K562 (cell line): ENCODE results near the gene LHCGR. TPM values are rescaled to one million over a fixed set of nuclear protein-coding genes. Genes with fewer than 3 reads are reported as not detected.

ENCODE experiments used
- ATAC-seq: fragments of 200-7000 bp; cut with Tn5 transposase; 3 replicates; pipeline ENCODE4 v1.9.1; 2020; ENCODE audit warnings: moderate library complexity
- BruUV-seq: library from RNA; stranded (reverse); fragments of 400-500 nt; replicated peaks from 2 replicates; lab custom pipeline; 2021; lab: Mats Ljungman, UMichigan
- CTCF ChIA-PET: fragments of 300-600 bp; formaldehyde crosslinking; extraction: SDS; loops from one replicate; lab custom pipeline; 2021; ENCODE audit warnings: low intra/inter-chr PET ratio; lab: Yijun Ruan, JAX
- POLR2A ChIA-PET: fragments of 300-600, 350-650 bp; sonication (Branson Sonifier 250); formaldehyde crosslinking; extraction: SDS; loops from one replicate; lab custom pipeline; 2021; ENCODE audit warnings: antibody characterized with exemption, inconsistent platforms; lab: Yijun Ruan, JAX
- DNase-seq, 4 experiments: peaks; one replicate each; pipeline versions ENCODE4 v3.0.0 to v3.0.0-alpha.2; 2011 to 2018; ENCODE audit warnings: low spot score in 3 of 4, mixed read lengths in 3 of 4; ENCODE audit errors: extremely low read depth in 1 of 4
- FAIRE-seq: peaks from 2 replicates; lab custom pipeline; 2011; peaks lifted over from hg19 to GRCh38; lab: Jason Lieb, UNC
- H2AFZ ChIP-seq: 2 replicates; pipeline ENCODE4 v1.6.0; 2011; ENCODE audit warnings: low read depth, low read length, control low read depth, inconsistent platforms
- H3K27ac ChIP-seq: fragments of 200-600 bp; 3 replicates; pipeline ENCODE4 v1.8.0; 2011; ENCODE audit warnings: low read depth, mild to moderate bottlenecking, control low read depth, inconsistent platforms, low read length, moderate library complexity, mixed read lengths; ENCODE audit errors: extremely low read depth
- H3K27me3 ChIP-seq, 2 experiments: fragments of 300-600 bp in 1 of 2; 2 replicates in 1 of 2; 3 replicates in 1 of 2; pipeline versions ENCODE4 v1.6.0 to v1.8.0; 2011; ENCODE audit warnings: inconsistent platforms in 2 of 2, low read length in 2 of 2, mild to moderate bottlenecking in 1 of 2, mixed read lengths in 1 of 2, moderate library complexity in 1 of 2; ENCODE audit not compliant: control insufficient read depth in 2 of 2, insufficient read depth in 2 of 2
- H3K36me3 ChIP-seq: fragments of 300-600 bp; 3 replicates; pipeline ENCODE4 v1.8.0; 2011; ENCODE audit warnings: mild to moderate bottlenecking, low read length, inconsistent platforms; ENCODE audit not compliant: control insufficient read depth, insufficient read depth
- H3K4me1 ChIP-seq, 2 experiments: fragments of 200-600 bp in 1 of 2; replicated peaks in 1 of 2; 2 replicates in 1 of 2; 3 replicates in 1 of 2; pipeline versions ENCODE4 v1.5.1 to v1.8.0; 2011; ENCODE audit warnings: inconsistent platforms in 2 of 2, low read length in 2 of 2, mild to moderate bottlenecking in 1 of 2, mixed read lengths in 1 of 2, moderate library complexity in 1 of 2; ENCODE audit not compliant: control insufficient read depth in 2 of 2, insufficient read depth in 2 of 2
- H3K4me2 ChIP-seq: 2 replicates; pipeline ENCODE4 v1.6.1; 2011; ENCODE audit warnings: low read length, control low read depth, inconsistent platforms, mixed read lengths; ENCODE audit not compliant: insufficient read depth
- H3K4me3 ChIP-seq: fragments of 200-600 bp; sonication (generic), shearing (Covaris generic); 2 replicates; pipeline ENCODE4 v1.5.1; 2016; ENCODE audit warnings: control low read depth, inconsistent platforms
- H3K79me2 ChIP-seq: fragments of 200-600 bp; 3 replicates; pipeline ENCODE4 v1.8.0; 2011; ENCODE audit warnings: low read length, inconsistent platforms; ENCODE audit not compliant: control insufficient read depth, insufficient read depth
- H3K9ac ChIP-seq, 2 experiments: 2 replicates each; pipeline versions ENCODE4 v1.6.0 to v1.6.1; 2011; ENCODE audit warnings: low read depth in 2 of 2, low read length in 2 of 2, control low read depth in 1 of 2, inconsistent platforms in 1 of 2, mild to moderate bottlenecking in 1 of 2, mixed read lengths in 1 of 2; ENCODE audit not compliant: insufficient read depth in 1 of 2
- H3K9me1 ChIP-seq: one replicate; pipeline ENCODE4 v1.6.0; 2011; ENCODE audit warnings: inconsistent platforms, mild to moderate bottlenecking, low read length, moderate library complexity; ENCODE audit not compliant: control insufficient read depth, insufficient read depth
- H3K9me3 ChIP-seq: replicated peaks from 2 replicates; pipeline ENCODE4 v1.5.1; 2011; ENCODE audit warnings: low read depth, low read length, inconsistent platforms; ENCODE audit not compliant: control insufficient read depth, insufficient read depth
- H4K20me1 ChIP-seq: replicated peaks from 2 replicates; pipeline ENCODE4 v1.6.1; 2011; ENCODE audit warnings: low read length, inconsistent platforms, mixed read lengths; ENCODE audit not compliant: control insufficient read depth, insufficient read depth
- ELF1 ChIP-seq: fragments of 200-800 bp; sonication (Bioruptor generic); IDR thresholded peaks from 2 replicates; pipeline ENCODE4 v1.6.1; 2016; ENCODE audit warnings: missing genetic modification characterization, missing compliant biosample characterization
- EP300 ChIP-seq: IDR thresholded peaks from 2 replicates; pipeline ENCODE4 v1.6.1; 2012; ENCODE audit warnings: low read length, improper control_type of control experiment
- NFRKB ChIP-seq: fragments of 450-650 bp; IDR thresholded peaks from 2 replicates; pipeline ENCODE4 v1.6.1; 2016; ENCODE audit warnings: low read depth
- SETDB1 ChIP-seq: IDR thresholded peaks from one replicate; pipeline ENCODE4 v1.6.1; 2012; ENCODE audit warnings: low read length, control low read depth, inconsistent platforms
- SIX5 ChIP-seq, 2 experiments: IDR thresholded peaks; 2 replicates each; pipeline ENCODE4 v1.6.1; 2011; ENCODE audit warnings: low read length in 2 of 2, borderline replicate concordance in 1 of 2, low read depth in 1 of 2, mild to moderate bottlenecking in 1 of 2, moderate library complexity in 1 of 2; ENCODE audit not compliant: insufficient read depth in 1 of 2
- STAT5A ChIP-seq: IDR thresholded peaks from 2 replicates; pipeline ENCODE4 v1.6.1; 2012; ENCODE audit warnings: low read length, inconsistent platforms, borderline replicate concordance
- ZEB2 ChIP-seq: fragments of 450-650 bp; IDR thresholded peaks from 2 replicates; pipeline ENCODE4 v1.6.1; 2016
- ZNF316 ChIP-seq: fragments of 450-650 bp; IDR thresholded peaks from 2 replicates; pipeline ENCODE4 v1.6.1; 2016
- ZNF354B ChIP-seq: fragments of 250-450 bp; sonication (Bioruptor Pico); IDR thresholded peaks from 2 replicates; pipeline ENCODE4 v1.4.0; 2020
- ZNF764 ChIP-seq: fragments of 250-450 bp; sonication (Bioruptor Pico); IDR thresholded peaks from 2 replicates; pipeline ENCODE4 v1.4.0; 2020; ENCODE audit warnings: low read depth, mild to moderate bottlenecking, moderate library complexity
- WGBS: fragments of 100-300 bp; shearing (Covaris generic); methylation state at CpG from one replicate; pipeline ENCODE4 v1.1.6; 2016; ENCODE audit warnings: low coverage, mixed read lengths; ENCODE audit not compliant: insufficient coverage; ENCODE audit errors: missing lambda C conversion rate; 5-methylcytosine and 5-hydroxymethylcytosine counted together
- in situ Hi-C: fragments of 300-500 bp; cut with MboI; formaldehyde crosslinking; loops from 4 replicates; pipeline ENCODE4 v1.15.0; 2018; ENCODE audit warnings: inconsistent platforms, mixed read lengths
- intact Hi-C: fragments of 100-400 bp; cut with micrococcal nuclease; formaldehyde crosslinking; loops from 2 replicates; pipeline ENCODE4 v1.14.2; 2022
- polyA plus RNA-seq, 8 experiments: library from polyadenylated mRNA; depleted of rRNA in 4 of 8; stranded (reverse) in 5 of 8; unstranded in 3 of 8; fragments of >200 nt; fragmentation: Nextera tagmentation in 2 of 8; fragmentation: Illumina TruSeq in 1 of 8; extraction: Ambion mirVana in 2 of 8; extraction: Trizol in 1 of 8; gene quantifications; 2 replicates each; pipeline versions ENCODE4 v1.2.1 to v1.2.3, GENCODE V29; 2011 to 2014; ENCODE audit warnings: inconsistent platforms in 1 of 8, missing spikeins in 1 of 8
- total RNA-seq, 7 experiments: library from RNA; depleted of rRNA in 6 of 7; stranded (reverse); fragments of >200 nt in 6 of 7; fragmentation: Illumina TruSeq in 2 of 7; extraction: Trizol in 2 of 7; gene quantifications; 2 replicates each; pipeline versions ENCODE4 v1.2.1 to v1.2.3, GENCODE V29; 2011 to 2021; ENCODE audit warnings: low replicate concordance in 1 of 7
- TF ChIP-seq, protein P1 (sequence below): fragments of 250-450 bp; sonication (Bioruptor Pico); IDR thresholded peaks from 2 replicates; pipeline ENCODE4 v1.8.0; 2021; ENCODE audit warnings: moderate library complexity, mild to moderate bottlenecking, inconsistent platforms
- TF ChIP-seq, protein P2 (sequence below): fragments of 250-450 bp; sonication (Bioruptor Pico); IDR thresholded peaks from 2 replicates; pipeline ENCODE4 v1.4.0; 2020

LHCGR gene
- total and polyA plus RNA-seq, 9 of the 15 experiments (the other 6 are each of a cell fraction or from before 2014, with no cell fraction given), result not detected

GRCh38 chr2:48760826-48761225 lies 5.3 kb upstream of the LHCGR start:
- Histone ChIP-seq H3K9me3 (no peaks in the 10 kb centered on the region), H3K9me1 (no peaks in the 10 kb centered on the region), H3K27ac (no peak overlapping the region), H3K79me2 (no peaks in the 10 kb centered on the region), H3K4me1 (no peaks in the 10 kb centered on the region), H2AFZ (no peak overlapping the region), H3K9ac (no peak overlapping the region), H3K27me3 (peaks cover 0 to 2% of the 10 kb centered on the region in 2 experiments; a peak in 1 of 5 replicates), H3K4me2 (no peak overlapping the region), H3K36me3 (no peaks in the 10 kb centered on the region), H3K4me3 (no peak overlapping the region), H4K20me1 (no peaks in the 10 kb centered on the region)
- intact Hi-C loops (no loop called here), in situ Hi-C loops (no loop called here)
- no peak for FAIRE-seq
- 0% methylated on average over 3 of the region's 3 CpGs for whole genome bisulfite sequencing
- no peak for DNase-seq
- ChIA-PET POLR2A (no interaction called here), CTCF (no interaction called here)
- ATAC-seq, result no peak
- BruUV-seq, result no TSS peak
- no peak for TF ChIP-seq NFRKB
- TF ChIP-seq, all 486 proteins: peak for 0

DNA sequence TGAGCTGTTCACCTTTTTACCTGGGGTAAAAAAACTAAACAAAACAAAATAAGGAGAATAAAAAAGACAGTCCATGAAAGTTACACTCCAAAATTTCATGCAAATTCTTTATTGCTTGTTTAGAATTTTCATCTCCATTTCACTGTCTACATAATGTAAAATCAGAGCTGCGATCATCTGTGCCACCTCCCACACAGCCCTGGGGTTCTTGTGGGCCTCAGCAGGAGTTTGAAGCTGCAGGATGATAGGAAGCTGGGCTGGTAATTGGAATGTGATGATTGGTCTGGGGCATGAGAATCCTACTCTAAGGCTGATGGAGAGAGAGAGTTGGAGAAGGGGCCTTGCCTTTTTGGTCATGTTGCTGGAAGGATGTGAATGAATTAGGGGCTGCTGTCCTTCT lies 4.2 kb upstream of the LHCGR start:
- H3K9me1 ChIP-seq, result no peaks in the 10 kb centered on the region
- intact Hi-C loops, result no loop called here
- no peaks in the 10 kb centered on the region for H4K20me1 ChIP-seq
- H3K4me3 ChIP-seq, result no peak overlapping the region
- POLR2A ChIA-PET, result interaction anchor here (0.6 kb wide), 1 partner anchor 39 kb away, joined by 3 read pairs; no protein-coding TSS in a partner anchor
- no peak overlapping the region for H3K27ac ChIP-seq
- no peaks in the 10 kb centered on the region for H3K36me3 ChIP-seq
- H3K4me1 ChIP-seq, result peaks cover 0 to 6% of the 10 kb centered on the region in 2 experiments; a peak in 2 of 5 replicates
- WGBS, result 8% methylated on average over 1 of the region's 1 CpG
- no peak for FAIRE-seq
- peaks cover 2 to 9% of the 10 kb centered on the region in 2 experiments; a peak in 3 of 5 replicates for H3K27me3 ChIP-seq
- no peaks in the 10 kb centered on the region for H3K9me3 ChIP-seq
- no peak overlapping the region for H3K4me2 ChIP-seq
- no peaks in the 10 kb centered on the region for H3K79me2 ChIP-seq
- H2AFZ ChIP-seq, result no peak overlapping the region
- ATAC-seq, result no peak
- H3K9ac ChIP-seq, result no peak overlapping the region
- no peak for DNase-seq
- no TSS peak for BruUV-seq
- in situ Hi-C loops, result no loop called here
- CTCF ChIA-PET, result no interaction called here
- TF ChIP-seq ZEB2 (no peak), SETDB1 (no peak), ELF1 (tag) (no peak), ZNF764 (no peak), SIX5 (IDR thresholded peaks at IDR 0.05; ENCODE audit: borderline replicate concordance in 1 of 2, insufficient read depth in 1 of 2, low read depth in 1 of 2, low read length in 2 of 2) (no peak), STAT5A (no peak), ZNF354B (CRISPR knock-in tag) (no peak), ZNF316 (no peak), EP300 (no peak), NFRKB (no peak)
- TF ChIP-seq, protein P1, sequence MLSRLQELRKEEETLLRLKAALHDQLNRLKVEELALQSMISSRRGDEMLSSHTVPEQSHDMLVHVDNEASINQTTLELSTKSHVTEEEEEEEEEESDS, result no peak
- TF ChIP-seq, protein P2, sequence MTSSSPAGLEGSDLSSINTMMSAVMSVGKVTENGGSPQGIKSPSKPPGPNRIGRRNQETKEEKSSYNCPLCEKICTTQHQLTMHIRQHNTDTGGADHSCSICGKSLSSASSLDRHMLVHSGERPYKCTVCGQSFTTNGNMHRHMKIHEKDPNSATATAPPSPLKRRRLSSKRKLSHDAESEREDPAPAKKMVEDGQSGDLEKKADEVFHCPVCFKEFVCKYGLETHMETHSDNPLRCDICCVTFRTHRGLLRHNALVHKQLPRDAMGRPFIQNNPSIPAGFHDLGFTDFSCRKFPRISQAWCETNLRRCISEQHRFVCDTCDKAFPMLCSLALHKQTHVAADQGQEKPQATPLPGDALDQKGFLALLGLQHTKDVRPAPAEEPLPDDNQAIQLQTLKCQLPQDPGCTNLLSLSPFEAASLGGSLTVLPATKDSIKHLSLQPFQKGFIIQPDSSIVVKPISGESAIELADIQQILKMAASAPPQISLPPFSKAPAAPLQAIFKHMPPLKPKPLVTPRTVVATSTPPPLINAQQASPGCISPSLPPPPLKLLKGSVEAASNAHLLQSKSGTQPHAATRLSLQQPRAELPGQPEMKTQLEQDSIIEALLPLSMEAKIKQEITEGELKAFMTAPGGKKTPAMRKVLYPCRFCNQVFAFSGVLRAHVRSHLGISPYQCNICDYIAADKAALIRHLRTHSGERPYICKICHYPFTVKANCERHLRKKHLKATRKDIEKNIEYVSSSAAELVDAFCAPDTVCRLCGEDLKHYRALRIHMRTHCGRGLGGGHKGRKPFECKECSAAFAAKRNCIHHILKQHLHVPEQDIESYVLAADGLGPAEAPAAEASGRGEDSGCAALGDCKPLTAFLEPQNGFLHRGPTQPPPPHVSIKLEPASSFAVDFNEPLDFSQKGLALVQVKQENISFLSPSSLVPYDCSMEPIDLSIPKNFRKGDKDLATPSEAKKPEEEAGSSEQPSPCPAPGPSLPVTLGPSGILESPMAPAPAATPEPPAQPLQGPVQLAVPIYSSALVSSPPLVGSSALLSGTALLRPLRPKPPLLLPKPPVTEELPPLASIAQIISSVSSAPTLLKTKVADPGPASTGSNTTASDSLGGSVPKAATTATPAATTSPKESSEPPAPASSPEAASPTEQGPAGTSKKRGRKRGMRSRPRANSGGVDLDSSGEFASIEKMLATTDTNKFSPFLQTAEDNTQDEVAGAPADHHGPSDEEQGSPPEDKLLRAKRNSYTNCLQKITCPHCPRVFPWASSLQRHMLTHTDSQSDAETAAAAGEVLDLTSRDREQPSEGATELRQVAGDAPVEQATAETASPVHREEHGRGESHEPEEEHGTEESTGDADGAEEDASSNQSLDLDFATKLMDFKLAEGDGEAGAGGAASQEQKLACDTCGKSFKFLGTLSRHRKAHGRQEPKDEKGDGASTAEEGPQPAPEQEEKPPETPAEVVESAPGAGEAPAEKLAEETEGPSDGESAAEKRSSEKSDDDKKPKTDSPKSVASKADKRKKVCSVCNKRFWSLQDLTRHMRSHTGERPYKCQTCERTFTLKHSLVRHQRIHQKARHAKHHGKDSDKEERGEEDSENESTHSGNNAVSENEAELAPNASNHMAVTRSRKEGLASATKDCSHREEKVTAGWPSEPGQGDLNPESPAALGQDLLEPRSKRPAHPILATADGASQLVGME (CRISPR knock-in tag), result no peak
